G401 (cell line): ENCODE results near the gene ADORA1. TPM values are rescaled to one million over a fixed set of nuclear protein-coding genes. Genes with fewer than 3 reads are reported as not detected.

Source experiments
- DNase-seq: peaks from one replicate; pipeline ENCODE4 v3.0.0-alpha.2; 2015; ENCODE audit warnings: low spot score
- in situ Hi-C: cut with HindIII; loops from 2 replicates; pipeline ENCODE4 v1.10.0; 2016; ENCODE audit warnings: low sequenced_read_pairs, mixed read lengths
- total RNA-seq: library from RNA; depleted of rRNA; stranded (reverse); fragments of >200 nt; shearing (Covaris generic); gene quantifications from 2 replicates; pipeline ENCODE4 v1.2.3, GENCODE V29; 2014

The ADORA1 gene
- total RNA-seq, 1 experiment from 2014 or later: 13.2 TPM

GRCh38 chr1:203135636-203136305 lies 8.2 kb downstream of the ADORA1 start:
- in situ Hi-C loops: no loop called here
- no peak for DNase-seq

- peak; percentile 84 for DNase-seq
- in situ Hi-C loops: no loop called here
These were observed 9.0 kb downstream of the ADORA1 start for GRCh38 chr1:203136409-203137042.

- in situ Hi-C loops: no loop called here
- DNase-seq: no peak
These were observed 9.8 kb downstream of the ADORA1 start for GRCh38 chr1:203137324-203137723.

GRCh38 chr1:203138066-203138465 lies 10.5 kb downstream of the ADORA1 start:
- no peak for DNase-seq
- in situ Hi-C loops: no loop called here

GRCh38 chr1:203139976-203140475 lies 12.5 kb downstream of the ADORA1 start:
- no peak for DNase-seq
- in situ Hi-C loops: no loop called here

GRCh38 chr1:203140743-203141520 lies 13.4 kb downstream of the ADORA1 start:
- in situ Hi-C loops: no loop called here

GRCh38 chr1:203142124-203142523 lies 14.6 kb downstream of the ADORA1 start:
- in situ Hi-C loops: no loop called here
- no peak for DNase-seq

More at GRCh38 chr1:203140743-203141520, 13.4 kb downstream of the ADORA1 start:
- no peak for DNase-seq

- DNase-seq: no peak
- in situ Hi-C loops: no loop called here
These were observed 15.3 kb downstream of the ADORA1 start for GRCh38 chr1:203142684-203143408.

- in situ Hi-C loops: no loop called here
- DNase-seq: peak; percentile 60
These were observed 16.1 kb downstream of the ADORA1 start for GRCh38 chr1:203143641-203144040.

GRCh38 chr1:203144661-203145060 lies 17.1 kb downstream of the ADORA1 start:
- no peak for DNase-seq
- in situ Hi-C loops: no loop called here

GRCh38 chr1:203145321-203146041 lies 18.0 kb downstream of the ADORA1 start:
- in situ Hi-C loops: no loop called here
- no peak for DNase-seq

- in situ Hi-C loops: no loop called here
- DNase-seq: no peak
These were observed 18.5 kb downstream of the ADORA1 start for GRCh38 chr1:203146042-203146369.

GRCh38 chr1:203146537-203146936 lies 19.0 kb downstream of the ADORA1 start:
- DNase-seq: peak; percentile 88
- in situ Hi-C loops: no loop called here

GRCh38 chr1:203147376-203147775 lies 19.9 kb downstream of the ADORA1 start:
- peak; percentile 53 for DNase-seq

GRCh38 chr1:203148127-203148526 lies 20.6 kb downstream of the ADORA1 start:
- in situ Hi-C loops: no loop called here
- peak; percentile 57 for DNase-seq

More at GRCh38 chr1:203147376-203147775, 19.9 kb downstream of the ADORA1 start:
- in situ Hi-C loops: no loop called here

- DNase-seq: no peak
- in situ Hi-C loops: no loop called here
These were observed 21.1 kb downstream of the ADORA1 start for GRCh38 chr1:203148579-203148978.

GRCh38 chr1:203149188-203149840 lies 21.8 kb downstream of the ADORA1 start:
- in situ Hi-C loops: no loop called here
- no peak for DNase-seq

- DNase-seq: no peak
- in situ Hi-C loops: no loop called here
These were observed 23.2 kb downstream of the ADORA1 start for GRCh38 chr1:203150511-203151297.
